ENCODE results near the gene ELP1. TPM values are rescaled to one million over a fixed set of nuclear protein-coding genes. Genes with fewer than 3 reads are reported as not detected.
A peak's percentile ranks its signal among the peaks of the same experiment; 100 is the strongest.
"Not testable (repeated sequence)": the region's sequence is repeated elsewhere in the genome, so short reads cannot be mapped to it uniquely, and the experiment has no call there.

ELP1 gene
- total RNA-seq, 1 experiment from 2014 or later: 38.7 TPM

- no peaks in the 10 kb centered on the region for H3K9me3 ChIP-seq (ENCODE audit: low read depth, low read length, poor library complexity, severe bottlenecking)
- H3K36me3 ChIP-seq (ENCODE audit: insufficient read depth, low read length, poor library complexity, severe bottlenecking): peaks cover 58% of the 10 kb centered on the region
- no peak for DNase-seq (ENCODE audit: low spot score)
- POLR2A ChIA-PET (ENCODE audit: low non-redundant PET): no interaction called here
- no peak overlapping the region for H3K27ac ChIP-seq (ENCODE audit: low read depth, low read length, poor library complexity, severe bottlenecking)
- CTCF ChIA-PET: no interaction called here
- no peaks in the 10 kb centered on the region for H3K27me3 ChIP-seq (replicated peaks; ENCODE audit: insufficient read depth, low read depth, low read length, poor library complexity)
- no peaks in the 10 kb centered on the region for H3K4me1 ChIP-seq (ENCODE audit: insufficient read depth, low read length, poor library complexity, severe bottlenecking)
- H3K4me3 ChIP-seq (ENCODE audit: low read depth, low read length, poor library complexity, severe bottlenecking): no peak overlapping the region
- no TSS peak for BruUV-seq (replicated peaks)
- TF ChIP-seq EZH2 (IDR thresholded peaks at IDR 0.05; ENCODE audit: borderline replicate concordance, low read depth, low read length, poor library complexity, severe bottlenecking): no peak
- TF ChIP-seq CTCF (conservative IDR thresholded peaks at IDR 0.05; ENCODE audit: low read depth, low read length): no peak
- intact Hi-C loops (cut with micrococcal nuclease; ENCODE audit: unreplicated experiment): no loop called here
These were observed 36.4 kb downstream of the ELP1 start for GRCh38 chr9:108897324-108898096.

DNA sequence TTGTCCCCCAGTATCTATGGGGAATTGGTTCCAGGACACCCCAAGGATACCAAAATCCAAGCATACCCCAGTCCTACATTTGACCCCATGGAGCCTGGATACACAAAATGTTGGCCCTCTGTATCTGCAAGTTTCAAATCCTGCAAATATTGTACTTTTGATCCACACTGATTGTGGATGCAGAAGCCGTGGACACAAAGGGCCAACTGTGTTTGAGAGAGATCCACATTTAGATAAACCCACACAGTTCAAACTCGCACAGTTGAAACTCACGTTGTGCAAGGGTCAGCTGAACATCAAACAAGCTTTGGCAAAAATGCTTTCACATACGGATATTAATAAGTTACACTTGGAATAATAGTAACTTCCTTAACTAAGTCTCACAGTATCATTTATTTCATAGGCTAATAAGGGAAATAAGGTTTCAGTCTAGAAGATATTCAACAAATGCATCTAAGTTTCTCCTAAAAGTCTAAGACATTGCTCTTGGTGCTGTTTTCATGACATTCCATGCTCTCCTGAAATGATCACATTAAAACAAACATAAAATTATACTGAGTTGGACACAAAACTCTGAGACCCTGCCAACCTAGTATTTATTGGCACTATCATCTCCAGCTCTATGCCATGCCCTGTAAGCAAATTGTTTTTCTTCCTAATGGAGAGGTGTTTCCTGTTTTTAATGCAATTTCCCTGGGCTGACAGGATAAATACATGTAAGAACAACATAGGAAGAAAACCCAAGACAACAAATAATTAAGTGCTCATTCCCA is 39.5 kb downstream of the ELP1 start:
- TF ChIP-seq CTCF (conservative IDR thresholded peaks at IDR 0.05; ENCODE audit: low read depth, low read length) (no peak), EZH2 (IDR thresholded peaks at IDR 0.05; ENCODE audit: borderline replicate concordance, low read depth, low read length, poor library complexity, severe bottlenecking) (no peak)
- H3K36me3 ChIP-seq (ENCODE audit: insufficient read depth, low read length, poor library complexity, severe bottlenecking): peaks cover 66% of the 10 kb centered on the region

DNA sequence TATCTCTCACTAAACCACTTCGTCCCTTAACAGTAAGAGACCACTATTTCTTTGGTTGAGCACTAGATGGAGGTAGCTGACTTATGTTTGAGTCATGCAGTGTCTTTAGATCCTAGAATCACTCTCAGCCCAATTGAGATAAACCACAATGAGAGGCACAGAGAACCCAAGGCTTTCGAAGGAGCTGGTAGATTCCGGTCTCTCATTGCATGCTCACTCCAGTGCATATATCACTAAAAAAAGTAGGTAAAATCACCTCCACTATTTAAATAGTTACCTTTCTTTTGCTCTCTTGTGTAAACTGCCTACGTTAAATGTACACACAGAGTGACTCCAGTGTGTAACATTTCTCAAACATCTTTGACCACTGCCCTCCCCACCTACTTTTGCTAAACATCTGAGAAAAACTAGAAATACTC is 44.3 kb downstream of the ELP1 start:
- peaks cover 5% of the 10 kb centered on the region for H3K4me1 ChIP-seq (ENCODE audit: insufficient read depth, low read length, poor library complexity, severe bottlenecking)
- ChIA-PET CTCF (no interaction called here), POLR2A (ENCODE audit: low non-redundant PET) (no interaction called here)
- BruUV-seq (replicated peaks): no TSS peak
- H3K27ac ChIP-seq (ENCODE audit: low read depth, low read length, poor library complexity, severe bottlenecking): no peak overlapping the region
- no peak for DNase-seq (ENCODE audit: low spot score)
- H3K27me3 ChIP-seq (replicated peaks; ENCODE audit: insufficient read depth, low read depth, low read length, poor library complexity): no peaks in the 10 kb centered on the region
- peaks cover 45% of the 10 kb centered on the region for H3K36me3 ChIP-seq (ENCODE audit: insufficient read depth, low read length, poor library complexity, severe bottlenecking)
- no peak overlapping the region for H3K4me3 ChIP-seq (ENCODE audit: low read depth, low read length, poor library complexity, severe bottlenecking)
- H3K9me3 ChIP-seq (ENCODE audit: low read depth, low read length, poor library complexity, severe bottlenecking): no peaks in the 10 kb centered on the region
- intact Hi-C loops (cut with micrococcal nuclease; ENCODE audit: unreplicated experiment): no loop called here
- TF ChIP-seq EZH2 (IDR thresholded peaks at IDR 0.05; ENCODE audit: borderline replicate concordance, low read depth, low read length, poor library complexity, severe bottlenecking) (no peak), CTCF (conservative IDR thresholded peaks at IDR 0.05; ENCODE audit: low read depth, low read length) (0 out of 2 replicates have a peak, but pooled peaks have one; percentile 16)

More for the DNA sequence above, 39.5 kb downstream of the ELP1 start:
- no peaks in the 10 kb centered on the region for H3K27me3 ChIP-seq (replicated peaks; ENCODE audit: insufficient read depth, low read depth, low read length, poor library complexity)
- no TSS peak for BruUV-seq (replicated peaks)
- H3K27ac ChIP-seq (ENCODE audit: low read depth, low read length, poor library complexity, severe bottlenecking): no peak overlapping the region
- no peak for DNase-seq (ENCODE audit: low spot score)
- no peaks in the 10 kb centered on the region for H3K4me1 ChIP-seq (ENCODE audit: insufficient read depth, low read length, poor library complexity, severe bottlenecking)
- intact Hi-C loops (cut with micrococcal nuclease; ENCODE audit: unreplicated experiment): no loop called here
- ChIA-PET CTCF (no interaction called here), POLR2A (ENCODE audit: low non-redundant PET) (interaction anchor here (0.6 kb wide), 1 partner anchor 402 kb away, joined by 3 read pairs; no protein-coding TSS in a partner anchor)
- H3K9me3 ChIP-seq (ENCODE audit: low read depth, low read length, poor library complexity, severe bottlenecking): no peaks in the 10 kb centered on the region
- no peak overlapping the region for H3K4me3 ChIP-seq (ENCODE audit: low read depth, low read length, poor library complexity, severe bottlenecking)

DNA sequence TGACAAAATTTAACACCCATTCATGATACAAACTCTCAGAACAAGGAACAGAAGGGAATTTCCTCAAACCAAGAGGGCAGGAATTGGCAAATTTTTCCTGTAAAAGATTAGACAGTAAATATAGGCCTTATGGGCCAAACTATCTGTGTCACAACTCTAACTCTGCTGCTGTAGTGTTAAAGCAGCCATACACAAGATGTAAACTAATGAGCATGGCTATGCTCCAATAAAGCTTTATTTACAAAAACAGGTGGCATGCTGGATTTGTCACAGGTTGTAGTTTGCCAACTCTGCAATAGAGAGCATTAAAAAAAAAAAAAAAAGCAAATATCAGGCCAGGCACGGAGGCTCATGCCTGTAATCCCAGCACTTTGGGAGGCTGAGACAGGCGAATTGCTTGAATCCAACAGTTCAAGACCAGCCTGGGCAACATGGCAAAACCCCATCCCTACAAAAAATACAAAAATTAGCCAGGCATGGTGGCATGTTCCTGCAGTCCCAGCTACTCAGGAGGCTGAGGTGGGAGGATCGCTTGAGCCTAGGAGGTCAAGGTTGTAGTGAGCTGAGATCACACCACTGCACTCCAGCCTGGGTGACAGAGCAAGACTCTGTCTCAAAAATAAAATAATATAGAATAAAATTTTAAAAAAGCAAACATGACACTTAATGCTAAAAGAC is 47.2 kb downstream of the ELP1 start:
- H3K4me1 ChIP-seq (ENCODE audit: insufficient read depth, low read length, poor library complexity, severe bottlenecking); intact Hi-C loops (cut with micrococcal nuclease; ENCODE audit: unreplicated experiment); POLR2A ChIA-PET (ENCODE audit: low non-redundant PET); H3K9me3 ChIP-seq (ENCODE audit: low read depth, low read length, poor library complexity, severe bottlenecking); H3K4me3 ChIP-seq (ENCODE audit: low read depth, low read length, poor library complexity, severe bottlenecking); DNase-seq (ENCODE audit: low spot score); H3K27me3 ChIP-seq (replicated peaks; ENCODE audit: insufficient read depth, low read depth, low read length, poor library complexity); CTCF ChIA-PET; H3K27ac ChIP-seq (ENCODE audit: low read depth, low read length, poor library complexity, severe bottlenecking); BruUV-seq (replicated peaks): not testable (repeated sequence)
- H3K36me3 ChIP-seq (ENCODE audit: insufficient read depth, low read length, poor library complexity, severe bottlenecking): peaks cover 33% of the 10 kb centered on the region
